Ovary (tissue), 9 donors: ENCODE results near the gene SMC3. TPM values are rescaled to one million over a fixed set of nuclear protein-coding genes. Genes with fewer than 3 reads are reported as not detected.

Source experiments
- DNase-seq, 5 donors: peaks; one replicate each; pipeline ENCODE4 v3.0.0-alpha.2; 2019 to 2020
- H3K27ac ChIP-seq, 2 donors: fragments of 200-600 bp; one replicate each; pipeline versions ENCODE4 v1.5.1 to v1.8.0; 2019 to 2022
- H3K27me3 ChIP-seq: fragments of 200-600 bp; one replicate; pipeline ENCODE4 v1.8.0; 2022
- H3K36me3 ChIP-seq: fragments of 200-600 bp; sonication (generic); one replicate; pipeline ENCODE4 v1.5.1; 2019
- H3K4me1 ChIP-seq: one replicate; pipeline ENCODE4 v1.8.1; 2013; ENCODE audit warnings: mild to moderate bottlenecking, moderate library complexity; ENCODE audit not compliant: insufficient read depth
- H3K4me3 ChIP-seq: fragments of 200-600 bp; sonication (generic); one replicate; pipeline ENCODE4 v1.5.1; 2017
- H3K9me3 ChIP-seq, 2 donors: fragments of 200-600 bp in 1 of 2; sonication (generic) in 1 of 2; one replicate each; pipeline versions ENCODE4 v1.5.1 to v1.8.1; 2013 to 2019; ENCODE audit warnings: mild to moderate bottlenecking in 1 of 2, moderate library complexity in 1 of 2
- CTCF ChIP-seq, 3 donors: fragments of 450-650 bp in 2 of 3; fragments of 200-600 bp in 1 of 3; IDR thresholded peaks; one replicate each; pipeline versions ENCODE4 v1.5.1 to v1.8.0; 2016 to 2022; ENCODE audit warnings: antibody characterized with exemption in 3 of 3, mild to moderate bottlenecking in 1 of 3
- EP300 ChIP-seq: sonication (generic); formaldehyde crosslinking; IDR thresholded peaks from one replicate; pipeline ENCODE4 v1.6.1; 2017; ENCODE audit warnings: antibody characterized with exemption
- POLR2A ChIP-seq: fragments of 450-650 bp; IDR thresholded peaks from one replicate; pipeline ENCODE4 v1.6.1; 2017; ENCODE audit warnings: antibody characterized with exemption, mild to moderate bottlenecking, moderate library complexity
- WGBS, 3 donors: extraction: QIAGEN DNeasy Blood & Tissue Kit in 1 of 3; methylation state at CpG; one replicate each; pipeline versions ENCODE4 v1.1.5 to v1.1.7; 2013 to 2017; 5-methylcytosine and 5-hydroxymethylcytosine counted together
- intact Hi-C, 4 donors: fragments of 100-400 bp; cut with DNase I; formaldehyde crosslinking; loops; one replicate each; pipeline versions ENCODE4 v1.11.0 to v1.15.1; 2022 to 2023
- polyA plus RNA-seq, 2 donors: library from polyadenylated mRNA; stranded (reverse); fragments of 200-250 nt in 1 of 2; fragments of 350-450 nt in 1 of 2; fragmentation: Illumina TruSeq in 1 of 2; extraction: RNeasy Lipid Tissue Mini Kit (QIAGEN cat#74804) in 1 of 2; gene quantifications; one replicate each; pipeline ENCODE4 v1.2.3, GENCODE V29; 2013 to 2014
- total RNA-seq, 7 donors: library from RNA; depleted of rRNA in 2 of 7; stranded (reverse); fragments of >200 nt in 2 of 7; fragmentation: NEBNext Ultra II Directional in 3 of 7; extraction: Animal tissue kit (Norgen Biotek cat#: 25700) in 3 of 7; gene quantifications; one replicate each; pipeline versions ENCODE4 v1.1.0 to v1.2.4, GENCODE V29; 2016 to 2023
- donor health status: DM: no; HTN: no; CAD: no; lungs with moderate emphysema.
- donor health status: DM: no; HTN: no; CAD: no.
- donor health status: Bipolar disorder and iron deficiency.
- donor health status: DM: yes; HTN: yes; CAD: no.
- donor health status: DM: no; HTN: no; CAD: no.
- donor health status: DM: yes; HTN: yes; CAD: no.

SMC3 gene
- total and polyA plus RNA-seq, 9 donors: 23.1 to 49.1 (median 37.1) TPM

- Histone ChIP-seq H3K36me3 (no peaks in the 10 kb centered on the region), H3K4me1 (no peaks in the 10 kb centered on the region), H3K27ac (no peak overlapping the region), H3K27me3 (no peaks in the 10 kb centered on the region), H3K4me3 (no peak overlapping the region), H3K9me3 (no peaks in the 10 kb centered on the region)
- intact Hi-C loops: no loop called here
- no peak for TF ChIP-seq CTCF (IDR thresholded peaks at IDR 0.05)
- 57 to 68% (median 58%) methylated on average over 8 of the region's 8 CpGs for WGBS, 3 donors
- no peak for DNase-seq
Measured at GRCh38 chr10:110563132-110563531, 4.4 kb upstream of the SMC3 start.

- intact Hi-C loops: no loop called here
- TF ChIP-seq EP300 (no peak), POLR2A (no peak)
- no peaks in the 10 kb centered on the region for H3K9me3 ChIP-seq
Measured at GRCh38 chr10:110566472-110567200, 859 bp upstream of the SMC3 start.

GRCh38 chr10:110568055-110568735, 700 bp downstream of the SMC3 start:
- no peak for TF ChIP-seq CTCF (IDR thresholded peaks at IDR 0.05)
- H3K36me3 ChIP-seq: no peaks in the 10 kb centered on the region
- H3K4me3 ChIP-seq: peak overlapping the region; percentile 98
- no peak for DNase-seq
- H3K4me1 ChIP-seq: peaks cover 4% of the 10 kb centered on the region
- intact Hi-C loops: no loop called here
- WGBS, 3 donors: 0% methylated on average over 30 to 40 of the region's 40 CpGs
- no peaks in the 10 kb centered on the region for H3K27me3 ChIP-seq
- H3K9me3 ChIP-seq: no peaks in the 10 kb centered on the region
- peak overlapping the region; percentile 83 to 89 for H3K27ac ChIP-seq

More at GRCh38 chr10:110566472-110567200, 859 bp upstream of the SMC3 start:
- WGBS, 3 donors: 28 to 37% (median 33%) methylated on average over 19 of the region's 19 CpGs
- Histone ChIP-seq H3K4me3 (peak overlapping the region; percentile 98), H3K36me3 (no peaks in the 10 kb centered on the region), H3K27ac (peak overlapping the region in 1 of 2 donors; percentile 83), H3K27me3 (no peaks in the 10 kb centered on the region), H3K4me1 (peaks cover 4% of the 10 kb centered on the region)
- DNase-seq: peak in 2 of 5 donors; percentile 22 to 26

GRCh38 chr10:110569122-110569521, 1.6 kb downstream of the SMC3 start:
- H3K9me3 ChIP-seq: no peaks in the 10 kb centered on the region
- H3K36me3 ChIP-seq: no peaks in the 10 kb centered on the region
- peaks cover 4% of the 10 kb centered on the region for H3K4me1 ChIP-seq
- no peaks in the 10 kb centered on the region for H3K27me3 ChIP-seq
- peak overlapping the region; percentile 98 for H3K4me3 ChIP-seq
- DNase-seq: no peak
- 20 to 43% (median 34%) methylated on average over 3 of the region's 3 CpGs for WGBS, 3 donors
- TF ChIP-seq EP300 (no peak), CTCF (IDR thresholded peaks at IDR 0.05) (no peak), POLR2A (no peak)
- intact Hi-C loops: no loop called here
- H3K27ac ChIP-seq: no peak overlapping the region

- intact Hi-C loops: no loop called here
- no peak for DNase-seq
- Histone ChIP-seq H3K27ac (no peak overlapping the region), H3K27me3 (no peaks in the 10 kb centered on the region), H3K4me1 (peaks cover 4% of the 10 kb centered on the region), H3K36me3 (no peaks in the 10 kb centered on the region), H3K9me3 (no peaks in the 10 kb centered on the region), H3K4me3 (no peak overlapping the region)
- TF ChIP-seq POLR2A (no peak), EP300 (no peak), CTCF (IDR thresholded peaks at IDR 0.05) (no peak)
- WGBS, 3 donors: 79 to 89% (median 87%) methylated on average over 1 of the region's 1 CpG
Measured at GRCh38 chr10:110569736-110570135, 2.2 kb downstream of the SMC3 start.
